ENCODE measurements around the gene ODF2L.
A peak's percentile ranks its signal among the peaks of the same experiment; 100 is the strongest.
"Not testable (repeated sequence)": the region's sequence is repeated elsewhere in the genome, so short reads cannot be mapped to it uniquely, and the experiment has no call there.

The ODF2L gene

DNA sequence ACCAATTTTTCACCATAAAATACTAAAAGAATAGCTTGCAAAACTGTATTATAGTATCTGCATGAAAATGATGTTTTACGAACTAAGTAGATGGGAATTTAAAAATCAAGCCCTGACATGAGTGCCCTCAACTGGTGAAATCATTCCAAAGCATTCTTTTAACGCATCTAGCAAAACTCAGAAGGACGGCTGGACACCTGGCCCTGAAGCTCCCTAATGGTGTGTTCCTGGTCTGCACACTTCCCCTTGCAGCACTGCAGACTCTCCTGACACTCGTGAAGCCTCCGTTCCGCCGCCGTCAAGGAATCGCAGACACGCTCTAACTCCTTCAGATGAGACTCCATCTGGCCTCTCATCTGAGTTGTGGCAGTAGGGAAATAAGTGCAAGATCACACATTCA lies 39.9 kb downstream of the ODF2L start:
- H3K4me3 ChIP-seq (ENCODE audit: low read depth, low read length), result no peak overlapping the region
- peak; percentile 4 for DNase-seq (ENCODE audit: low read depth)
- no peak for TF ChIP-seq MYC (IDR thresholded peaks at IDR 0.05; ENCODE audit: low read depth, low read length)
- TF ChIP-seq, protein P1, sequence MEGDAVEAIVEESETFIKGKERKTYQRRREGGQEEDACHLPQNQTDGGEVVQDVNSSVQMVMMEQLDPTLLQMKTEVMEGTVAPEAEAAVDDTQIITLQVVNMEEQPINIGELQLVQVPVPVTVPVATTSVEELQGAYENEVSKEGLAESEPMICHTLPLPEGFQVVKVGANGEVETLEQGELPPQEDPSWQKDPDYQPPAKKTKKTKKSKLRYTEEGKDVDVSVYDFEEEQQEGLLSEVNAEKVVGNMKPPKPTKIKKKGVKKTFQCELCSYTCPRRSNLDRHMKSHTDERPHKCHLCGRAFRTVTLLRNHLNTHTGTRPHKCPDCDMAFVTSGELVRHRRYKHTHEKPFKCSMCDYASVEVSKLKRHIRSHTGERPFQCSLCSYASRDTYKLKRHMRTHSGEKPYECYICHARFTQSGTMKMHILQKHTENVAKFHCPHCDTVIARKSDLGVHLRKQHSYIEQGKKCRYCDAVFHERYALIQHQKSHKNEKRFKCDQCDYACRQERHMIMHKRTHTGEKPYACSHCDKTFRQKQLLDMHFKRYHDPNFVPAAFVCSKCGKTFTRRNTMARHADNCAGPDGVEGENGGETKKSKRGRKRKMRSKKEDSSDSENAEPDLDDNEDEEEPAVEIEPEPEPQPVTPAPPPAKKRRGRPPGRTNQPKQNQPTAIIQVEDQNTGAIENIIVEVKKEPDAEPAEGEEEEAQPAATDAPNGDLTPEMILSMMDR (IDR thresholded peaks at IDR 0.05; ENCODE audit: low read depth, low read length), result peak; percentile 5

DNA sequence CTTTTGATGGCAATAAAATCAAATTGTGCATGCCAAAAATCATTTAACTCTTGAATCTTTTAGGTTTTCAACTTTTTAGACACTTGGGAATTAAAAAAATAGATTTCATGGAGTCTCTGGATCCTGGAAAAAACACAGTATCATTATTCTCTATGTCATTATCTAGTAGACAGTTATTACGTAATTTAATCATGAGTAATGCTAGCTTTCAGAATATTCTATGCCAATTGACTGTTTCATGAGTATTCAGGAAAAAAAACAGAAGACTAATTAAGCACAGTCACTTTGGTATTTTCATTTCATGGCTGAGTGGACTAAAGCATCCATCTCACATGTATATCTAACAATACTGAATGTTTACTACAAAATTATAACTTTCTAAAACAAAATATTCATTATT lies 44.0 kb downstream of the ODF2L start:
- DNase-seq (ENCODE audit: low read depth), result no peak
- TF ChIP-seq POLR2A (IDR thresholded peaks at IDR 0.05; ENCODE audit: extremely low read depth, insufficient read length), result no peak
- no peak for TF ChIP-seq MYC (IDR thresholded peaks at IDR 0.05; ENCODE audit: low read depth, low read length)
- TF ChIP-seq, protein P1 (IDR thresholded peaks at IDR 0.05; ENCODE audit: low read depth, low read length), result no peak
- TF ChIP-seq, protein P2, sequence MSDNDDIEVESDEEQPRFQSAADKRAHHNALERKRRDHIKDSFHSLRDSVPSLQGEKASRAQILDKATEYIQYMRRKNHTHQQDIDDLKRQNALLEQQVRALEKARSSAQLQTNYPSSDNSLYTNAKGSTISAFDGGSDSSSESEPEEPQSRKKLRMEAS (IDR thresholded peaks at IDR 0.05; ENCODE audit: low read depth, low read length), result no peak
- H3K4me3 ChIP-seq (ENCODE audit: low read depth, low read length), result no peak overlapping the region

DNA sequence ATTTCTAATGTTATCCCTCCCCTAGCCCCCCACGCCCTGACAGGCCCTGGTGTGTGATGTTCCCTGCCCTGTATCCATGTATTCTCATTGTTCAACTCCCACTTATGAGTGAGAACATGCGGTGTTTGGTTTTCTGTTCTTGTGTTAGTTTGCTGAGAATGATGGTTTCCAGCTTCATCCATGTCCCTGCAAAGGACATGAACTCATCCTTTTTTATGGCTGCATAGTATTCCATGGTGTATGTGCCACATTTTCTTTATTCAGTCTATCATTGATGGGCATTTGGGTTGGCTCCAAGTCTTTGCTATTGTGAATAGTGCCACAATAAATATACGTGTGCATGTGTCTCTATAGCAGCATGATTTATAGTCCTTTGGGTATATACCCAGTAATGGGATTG lies 45.9 kb downstream of the ODF2L start:
- H3K4me3 ChIP-seq (ENCODE audit: low read depth, low read length); DNase-seq (ENCODE audit: low read depth): not testable (repeated sequence)

DNA sequence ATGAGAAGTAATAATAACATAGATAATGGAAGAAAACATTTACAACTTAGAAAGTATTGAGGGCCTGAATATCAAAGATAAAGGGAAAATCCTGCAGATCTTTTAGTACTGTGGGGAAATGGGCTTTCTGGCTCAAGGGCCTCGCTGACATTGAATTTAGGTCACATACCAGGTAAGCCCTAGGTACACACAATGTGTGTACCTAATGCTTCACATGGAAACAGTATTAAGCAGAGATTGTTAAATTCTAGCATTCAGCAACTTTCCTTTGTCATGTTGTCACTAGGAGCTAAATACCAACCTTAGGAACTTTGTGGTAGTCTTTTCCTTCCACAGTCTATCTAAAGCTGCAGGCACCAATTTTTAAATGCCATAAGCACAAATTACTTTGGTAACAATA lies 49.7 kb downstream of the ODF2L start:
- no peak for DNase-seq (ENCODE audit: low read depth)
- H3K4me3 ChIP-seq (ENCODE audit: low read depth, low read length), result no peak overlapping the region
- TF ChIP-seq POLR2A (IDR thresholded peaks at IDR 0.05; ENCODE audit: extremely low read depth, insufficient read length), result no peak
- TF ChIP-seq, protein P2 (IDR thresholded peaks at IDR 0.05; ENCODE audit: low read depth, low read length), result no peak
- TF ChIP-seq, protein P1 (IDR thresholded peaks at IDR 0.05; ENCODE audit: low read depth, low read length), result no peak
- TF ChIP-seq MYC (IDR thresholded peaks at IDR 0.05; ENCODE audit: low read depth, low read length), result no peak

DNA sequence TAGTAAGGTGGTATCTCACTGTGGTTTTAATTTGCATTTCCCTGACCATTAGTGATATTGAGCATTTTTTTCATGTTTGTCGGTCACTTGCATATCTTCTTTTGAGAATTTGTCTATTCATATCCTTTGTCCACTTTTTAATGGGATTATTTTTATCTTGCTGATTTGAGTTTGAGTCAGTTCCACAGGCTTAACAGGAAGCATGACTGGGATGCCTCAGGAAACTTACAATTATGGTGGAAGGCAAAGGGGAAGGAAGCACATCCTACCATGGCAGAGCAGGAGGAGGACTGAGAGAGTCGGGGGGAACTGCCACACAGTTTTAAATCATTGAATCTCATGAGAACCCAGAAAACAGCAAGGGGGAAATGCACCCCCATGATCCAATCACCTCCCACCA lies 51.1 kb downstream of the ODF2L start:
- DNase-seq (ENCODE audit: low read depth), result no peak
- H3K4me3 ChIP-seq (ENCODE audit: low read depth, low read length), result no peak overlapping the region
- TF ChIP-seq MYC (IDR thresholded peaks at IDR 0.05; ENCODE audit: low read depth, low read length) (no peak), POLR2A (IDR thresholded peaks at IDR 0.05; ENCODE audit: extremely low read depth, insufficient read length) (no peak)
- TF ChIP-seq, protein P1 (IDR thresholded peaks at IDR 0.05; ENCODE audit: low read depth, low read length), result no peak
- TF ChIP-seq, protein P2 (IDR thresholded peaks at IDR 0.05; ENCODE audit: low read depth, low read length), result no peak

DNA sequence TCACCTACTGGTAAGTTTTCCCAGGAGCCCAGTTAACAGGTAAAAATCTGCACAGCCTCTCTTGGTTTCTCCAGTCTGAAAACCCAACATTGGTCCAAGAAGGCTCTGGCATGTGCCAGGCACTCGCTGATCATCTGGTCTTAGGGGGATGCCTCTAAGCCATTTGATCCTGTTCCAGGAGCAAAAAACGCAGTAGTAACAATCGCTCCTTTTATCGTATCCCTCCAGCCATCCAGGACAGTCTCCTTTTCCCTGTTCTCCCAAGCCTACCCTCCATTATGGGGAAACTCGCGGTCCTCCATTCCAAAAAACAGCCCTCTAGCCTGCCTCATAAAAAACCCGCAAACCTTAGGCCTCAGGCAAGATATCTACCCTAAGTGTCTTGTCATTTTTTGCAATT lies 56.2 kb downstream of the ODF2L start:
- TF ChIP-seq, protein P1 (IDR thresholded peaks at IDR 0.05; ENCODE audit: low read depth, low read length), result no peak
- TF ChIP-seq POLR2A (IDR thresholded peaks at IDR 0.05; ENCODE audit: extremely low read depth, insufficient read length) (no peak), MYC (IDR thresholded peaks at IDR 0.05; ENCODE audit: low read depth, low read length) (no peak)
- TF ChIP-seq, protein P2 (IDR thresholded peaks at IDR 0.05; ENCODE audit: low read depth, low read length), result no peak
- DNase-seq (ENCODE audit: low read depth), result no peak
- no peak overlapping the region for H3K4me3 ChIP-seq (ENCODE audit: low read depth, low read length)
